ENCODE data around the gene GNL1. TPM values are rescaled to one million over a fixed set of nuclear protein-coding genes. Genes with fewer than 3 reads are reported as not detected.

GNL1 gene
- total RNA-seq, 1 donor from 2014 or later, result 49.0 TPM

DNA sequence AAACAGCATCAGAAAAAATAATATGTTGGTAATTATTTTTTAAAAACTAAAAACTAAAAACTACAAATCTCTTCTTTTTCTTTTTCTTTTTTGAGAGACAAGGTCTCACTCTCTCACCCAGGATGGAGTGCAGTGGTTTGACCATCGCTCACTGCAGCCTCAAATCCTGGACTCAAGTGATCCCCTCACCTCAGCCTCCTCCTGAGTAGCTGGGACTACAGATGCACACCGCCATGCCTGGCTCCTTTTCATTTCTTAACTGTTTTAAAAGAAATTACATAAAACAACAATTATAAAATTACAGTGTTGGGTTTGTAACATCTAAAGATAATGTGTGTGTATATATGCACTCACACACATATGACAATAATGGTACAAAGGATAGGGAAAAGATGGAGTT, 42.8 kb downstream of the GNL1 start:
- Histone ChIP-seq H3K27ac (ENCODE audit: low read depth, low read length) (no peak overlapping the region), H3K9me3 (ENCODE audit: insufficient read depth, low read depth, low read length) (no peaks in the 10 kb centered on the region), H3K4me3 (ENCODE audit: insufficient read depth, low read depth, low read length) (no peak overlapping the region), H3K27me3 (ENCODE audit: insufficient read depth, low read length) (no peaks in the 10 kb centered on the region), H3K36me3 (ENCODE audit: insufficient read depth, low read length) (no peaks in the 10 kb centered on the region), H4K20me1 (ENCODE audit: insufficient read depth, low read length) (no peaks in the 10 kb centered on the region), H2AFZ (ENCODE audit: low read depth, low read length) (no peak overlapping the region), H3K4me2 (ENCODE audit: low read length) (no peak overlapping the region), H3K79me2 (ENCODE audit: insufficient read depth, low read length) (no peaks in the 10 kb centered on the region), H3K9ac (ENCODE audit: low read length) (no peak overlapping the region), H3K4me1 (ENCODE audit: insufficient read depth, low read length) (no peaks in the 10 kb centered on the region)
- Mint-ChIP-seq H3K27me3 (ENCODE audit: low read depth, unreplicated experiment) (peaks cover 6% of the 10 kb centered on the region), H3K27ac (ENCODE audit: unreplicated experiment) (no peak overlapping the region), H3K36me3 (ENCODE audit: low read depth, unreplicated experiment) (no peaks in the 10 kb centered on the region), H3K4me1 (ENCODE audit: low read depth, unreplicated experiment) (peaks cover 9% of the 10 kb centered on the region), H3K9me3 (ENCODE audit: unreplicated experiment) (peaks cover 3% of the 10 kb centered on the region), H3K4me3 (ENCODE audit: unreplicated experiment) (no peak overlapping the region)
- FAIRE-seq (no peak), DNase-seq (ENCODE audit: low read depth) (no peak)
- TF ChIP-seq EZH2 (IDR thresholded peaks at IDR 0.05; ENCODE audit: insufficient read depth, low read length) (no peak), CTCF (IDR thresholded peaks at IDR 0.05; ENCODE audit: insufficient read depth, low read depth, low read length) (no peak)

DNA sequence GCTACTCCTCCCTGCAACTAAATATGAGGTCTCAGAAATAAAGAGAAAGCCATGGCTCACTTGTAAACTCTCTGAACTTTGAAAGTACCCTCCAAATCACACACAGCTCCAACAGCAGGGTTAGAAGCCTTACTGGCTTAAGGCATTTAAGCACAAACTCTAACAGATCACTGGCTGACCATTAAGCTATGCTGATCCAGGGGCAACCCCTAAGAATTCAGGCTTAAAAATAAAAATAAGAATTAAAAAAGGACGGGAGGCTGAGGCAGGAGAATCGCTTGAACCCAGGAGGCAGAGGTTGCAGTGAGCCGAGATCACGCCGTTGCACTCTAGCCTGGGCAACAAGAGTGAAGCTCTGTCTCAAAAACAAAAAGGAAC, 45.1 kb downstream of the GNL1 start:
- no peak for FAIRE-seq
- H3K9me3 Mint-ChIP-seq (ENCODE audit: unreplicated experiment), result no peaks in the 10 kb centered on the region
- H3K79me2 ChIP-seq (ENCODE audit: insufficient read depth, low read length), result no peaks in the 10 kb centered on the region
- H3K4me2 ChIP-seq (ENCODE audit: low read length), result no peak overlapping the region
- H3K27ac ChIP-seq (ENCODE audit: low read depth, low read length), result no peak overlapping the region
- no peak for DNase-seq (ENCODE audit: low read depth)
- TF ChIP-seq CTCF (IDR thresholded peaks at IDR 0.05; ENCODE audit: insufficient read depth, low read depth, low read length) (no peak), EZH2 (IDR thresholded peaks at IDR 0.05; ENCODE audit: insufficient read depth, low read length) (no peak)
- peaks cover 9% of the 10 kb centered on the region for H3K4me1 Mint-ChIP-seq (ENCODE audit: low read depth, unreplicated experiment)
- H3K36me3 ChIP-seq (ENCODE audit: insufficient read depth, low read length), result no peaks in the 10 kb centered on the region
- no peaks in the 10 kb centered on the region for H3K9me3 ChIP-seq (ENCODE audit: insufficient read depth, low read depth, low read length)
- no peaks in the 10 kb centered on the region for H3K27me3 ChIP-seq (ENCODE audit: insufficient read depth, low read length)
- no peak overlapping the region for H3K4me3 Mint-ChIP-seq (ENCODE audit: unreplicated experiment)
- no peaks in the 10 kb centered on the region for H3K4me1 ChIP-seq (ENCODE audit: insufficient read depth, low read length)
- H4K20me1 ChIP-seq (ENCODE audit: insufficient read depth, low read length), result no peaks in the 10 kb centered on the region
- no peak overlapping the region for H3K9ac ChIP-seq (ENCODE audit: low read length)
- H3K27ac Mint-ChIP-seq (ENCODE audit: unreplicated experiment), result no peak overlapping the region
- H3K4me3 ChIP-seq (ENCODE audit: insufficient read depth, low read depth, low read length), result no peak overlapping the region
- no peaks in the 10 kb centered on the region for H3K36me3 Mint-ChIP-seq (ENCODE audit: low read depth, unreplicated experiment)
- H3K27me3 Mint-ChIP-seq (ENCODE audit: low read depth, unreplicated experiment), result peaks cover 8% of the 10 kb centered on the region
- H2AFZ ChIP-seq (ENCODE audit: low read depth, low read length), result no peak overlapping the region

DNA sequence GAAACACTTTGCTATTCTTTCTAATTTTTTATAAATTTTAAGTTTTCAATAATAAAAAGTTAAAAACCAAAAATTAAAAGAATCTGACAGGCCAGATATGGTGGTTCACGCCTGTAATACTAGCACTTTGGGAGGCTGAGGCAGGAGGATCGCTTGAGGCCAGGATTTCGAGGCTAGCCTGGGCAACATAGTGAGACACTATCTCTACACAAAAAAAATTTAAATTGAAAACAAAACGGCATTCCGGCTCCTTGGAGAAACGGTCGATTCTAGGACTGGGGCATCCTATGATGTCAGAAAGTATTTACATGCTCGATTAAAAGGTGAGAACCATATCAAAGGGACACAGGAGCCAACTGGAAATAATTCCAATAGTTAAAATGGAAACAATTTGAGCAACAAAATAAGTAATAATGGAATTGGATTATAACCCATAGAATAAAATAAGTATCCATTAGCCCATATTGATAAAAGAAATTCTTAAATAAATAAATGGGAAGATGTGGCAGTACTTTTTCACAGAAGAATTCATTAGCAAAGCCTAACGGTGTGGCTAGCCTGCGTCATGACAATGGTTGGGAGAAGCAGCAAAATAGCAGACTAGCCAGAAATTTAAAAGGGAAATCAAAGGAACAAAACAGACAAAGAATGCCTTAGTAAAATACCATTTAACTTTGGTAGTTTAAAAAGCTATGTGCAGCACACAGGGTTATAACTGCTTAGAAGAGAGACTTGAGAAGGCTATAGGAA, 45.7 kb downstream of the GNL1 start:
- Histone ChIP-seq H3K4me2 (ENCODE audit: low read length) (no peak overlapping the region), H3K4me1 (ENCODE audit: insufficient read depth, low read length) (no peaks in the 10 kb centered on the region), H2AFZ (ENCODE audit: low read depth, low read length) (no peak overlapping the region)

More for the DNA sequence above, 45.7 kb downstream of the GNL1 start:
- H3K9me3 Mint-ChIP-seq (ENCODE audit: unreplicated experiment), result no peaks in the 10 kb centered on the region
- no peak overlapping the region for H3K27ac ChIP-seq (ENCODE audit: low read depth, low read length)
- TF ChIP-seq EZH2 (IDR thresholded peaks at IDR 0.05; ENCODE audit: insufficient read depth, low read length) (no peak), CTCF (IDR thresholded peaks at IDR 0.05; ENCODE audit: insufficient read depth, low read depth, low read length) (no peak)
- H3K4me3 ChIP-seq (ENCODE audit: insufficient read depth, low read depth, low read length), result no peak overlapping the region
- H3K36me3 Mint-ChIP-seq (ENCODE audit: low read depth, unreplicated experiment), result no peaks in the 10 kb centered on the region
- no peaks in the 10 kb centered on the region for H3K9me3 ChIP-seq (ENCODE audit: insufficient read depth, low read depth, low read length)
- H3K27ac Mint-ChIP-seq (ENCODE audit: unreplicated experiment), result no peak overlapping the region
- no peak for DNase-seq (ENCODE audit: low read depth)
- no peak overlapping the region for H3K9ac ChIP-seq (ENCODE audit: low read length)
- no peaks in the 10 kb centered on the region for H4K20me1 ChIP-seq (ENCODE audit: insufficient read depth, low read length)
- H3K36me3 ChIP-seq (ENCODE audit: insufficient read depth, low read length), result no peaks in the 10 kb centered on the region
- H3K4me3 Mint-ChIP-seq (ENCODE audit: unreplicated experiment), result no peak overlapping the region
- FAIRE-seq, result no peak
- no peaks in the 10 kb centered on the region for H3K27me3 ChIP-seq (ENCODE audit: insufficient read depth, low read length)
- H3K4me1 Mint-ChIP-seq (ENCODE audit: low read depth, unreplicated experiment), result peaks cover 9% of the 10 kb centered on the region
- H3K27me3 Mint-ChIP-seq (ENCODE audit: low read depth, unreplicated experiment), result peaks cover 8% of the 10 kb centered on the region
- no peaks in the 10 kb centered on the region for H3K79me2 ChIP-seq (ENCODE audit: insufficient read depth, low read length)

All from astrocyte (in vitro differentiated cells and primary cell).